SK-N-MC (cell line): ENCODE results near the gene HDAC7.

Experiments
- EZH2 ChIP-seq: fragments of 200-600 bp; sonication (generic); IDR thresholded peaks from one replicate; pipeline ENCODE4 v1.6.1; 2017; ENCODE audit warnings: antibody characterized with exemption
- FOXP2 ChIP-seq: optimal IDR thresholded peaks from 2 replicates; pipeline ENCODE3; 2011; ENCODE audit warnings: mild to moderate bottlenecking, moderate library complexity; ENCODE audit not compliant: insufficient read depth; ENCODE audit errors: extremely low read length, control extremely low read depth
- POLR2AphosphoS5 ChIP-seq: IDR thresholded peaks from 2 replicates; pipeline ENCODE4 v1.6.1; 2012; ENCODE audit warnings: mild to moderate bottlenecking, low read depth, low read length, borderline replicate concordance

DNA sequence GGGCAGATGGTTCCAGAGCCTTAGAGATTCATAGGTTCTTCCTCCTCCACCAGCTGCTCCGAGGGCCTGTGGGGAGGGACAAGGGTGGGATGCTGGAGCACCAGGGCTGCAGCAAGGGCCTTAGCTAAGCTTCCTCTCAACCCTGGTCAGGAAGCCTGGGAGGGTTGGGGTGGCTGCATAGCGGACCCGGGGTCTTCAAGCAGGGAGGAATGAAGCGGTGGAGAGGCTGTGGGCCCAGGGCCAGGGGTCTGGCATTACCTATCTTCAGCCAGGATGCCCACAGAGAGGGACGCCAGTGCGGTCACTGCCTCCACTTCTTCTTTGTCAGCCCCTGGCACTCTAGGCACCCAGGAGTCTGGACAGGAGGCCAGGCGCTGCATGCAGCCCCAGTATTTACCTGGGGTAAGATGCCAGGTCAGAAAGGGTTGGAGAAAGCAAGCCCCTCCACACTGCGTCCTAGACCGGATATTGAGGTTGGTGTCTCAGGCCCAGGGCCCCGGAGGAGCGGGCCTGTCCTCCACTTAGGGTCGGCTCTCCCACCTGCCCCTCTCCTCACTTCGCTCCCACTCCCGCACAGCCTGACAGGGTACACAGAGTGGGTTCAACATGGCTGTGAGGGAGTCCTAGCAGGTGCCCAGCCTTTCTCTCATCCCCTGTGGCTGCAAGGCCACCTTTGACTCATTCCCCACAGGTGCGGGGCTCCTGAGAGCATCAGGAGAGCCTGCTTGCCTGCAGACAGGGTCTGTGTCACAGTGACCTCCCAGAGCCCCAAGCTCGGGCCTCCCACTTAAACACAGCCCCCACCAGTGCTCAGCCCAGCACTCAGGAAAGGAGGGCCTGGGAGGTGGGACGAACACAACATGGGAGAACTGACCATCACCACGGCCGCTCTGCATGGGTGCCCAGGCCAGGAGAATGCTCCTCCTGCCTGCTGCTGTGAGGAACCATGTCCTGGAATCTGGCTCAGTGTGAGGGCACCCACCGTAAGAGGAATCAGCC, 35.6 kb downstream of the HDAC7 start:
- TF ChIP-seq POLR2AphosphoS5 (no peak), EZH2 (no peak), FOXP2 (no peak)
